ENCODE measurements around the gene NRSN2. TPM values are rescaled to one million over a fixed set of nuclear protein-coding genes. Genes with fewer than 3 reads are reported as not detected.

Gene NRSN2
- total RNA-seq, 1 experiment from 2014 or later: 22.7 TPM

GRCh38 chr20:347317-347639 lies 367 bp downstream of the NRSN2 start:
- Mint-ChIP-seq H3K27me3 (ENCODE audit: low read depth) (peaks cover 16% of the 10 kb centered on the region), H3K36me3 (ENCODE audit: insufficient read depth in 1 of 3, low read depth in 3 of 3) (peaks cover 2 to 4% (median 4%) of the 10 kb centered on the region in 3 experiments; a peak in 6 of 7 replicates), H3K4me1 (peaks cover 15 to 23% of the 10 kb centered on the region in 2 experiments), H3K9me3 (no peaks in the 10 kb centered on the region; a peak in 1 of 5 replicates), H3K4me3 (peak overlapping the region; percentile 86 to 89), H3K27ac (no peak overlapping the region)
- Histone ChIP-seq H4K20me1 (ENCODE audit: control insufficient read depth, insufficient read depth, insufficient read length) (no peaks in the 10 kb centered on the region), H3K79me2 (ENCODE audit: insufficient read depth, low read length) (no peaks in the 10 kb centered on the region), H3K23ac (ENCODE audit: insufficient read length, low read depth, low read length) (no peak overlapping the region), H3K9me3 (ENCODE audit: control insufficient read depth, low read depth, low read length) (no peaks in the 10 kb centered on the region), H3K14ac (ENCODE audit: insufficient read depth, low read length) (no peak overlapping the region), H3K79me1 (ENCODE audit: insufficient read depth, low read depth, low read length, poor library complexity, severe bottlenecking) (no peaks in the 10 kb centered on the region), H3K27me3 (ENCODE audit: insufficient read depth, low read length) (no peaks in the 10 kb centered on the region), H3K23me2 (ENCODE audit: insufficient read length, low read depth, low read length, poor library complexity, severe bottlenecking) (peaks cover 18% of the 10 kb centered on the region), H4K8ac (replicated peaks; ENCODE audit: insufficient read length, low read depth, low read length) (no peak overlapping the region), H3K4ac (ENCODE audit: low read depth, low read length) (no peak overlapping the region), H3K9ac (ENCODE audit: extremely low read depth, insufficient read length, low read length) (no peak overlapping the region), H2BK12ac (ENCODE audit: insufficient read length, low read depth, low read length) (no peak overlapping the region), H3T11ph (ENCODE audit: low read length) (no peak overlapping the region), H3K4me1 (ENCODE audit: insufficient read depth, low read length) (no peaks in the 10 kb centered on the region; the same call in 1 of the 2 replicates), H3K18ac (ENCODE audit: insufficient read length, low read depth, low read length) (no peak overlapping the region), H2AK5ac (ENCODE audit: insufficient read length, low read length) (no peak overlapping the region), H4K5ac (ENCODE audit: insufficient read length, low read depth, low read length) (no peak overlapping the region), H2BK5ac (ENCODE audit: insufficient read length, low read length) (no peak overlapping the region), H4K91ac (ENCODE audit: insufficient read length, low read depth, low read length) (no peak overlapping the region), H2BK15ac (ENCODE audit: low read depth, low read length) (no peak overlapping the region), H3K4me2 (ENCODE audit: insufficient read depth, insufficient read length, low read length) (peak overlapping the region; percentile 98), H2AFZ (ENCODE audit: low read length) (no peak overlapping the region), H2BK120ac (ENCODE audit: low read depth, low read length, poor library complexity, severe bottlenecking) (no peak overlapping the region), H3K56ac (ENCODE audit: insufficient read length, low read depth, low read length) (no peak overlapping the region), H3K27ac (ENCODE audit: insufficient read length, low read depth, low read length) (no peak overlapping the region), H2BK20ac (ENCODE audit: low read depth, low read length, poor library complexity, severe bottlenecking) (no peak overlapping the region)
- no peak for TF ChIP-seq CTCF (conservative IDR thresholded peaks at IDR 0.05)
- DNase-seq: no peak
- no CpG with 5 or more reads among the region's 19 CpGs for WGBS (ENCODE audit: extremely low coverage, insufficient read length, low lambda C conversion rate)
